GM18502 (cell line): ENCODE measurements around the gene CAPN13.
"Not testable (repeated sequence)": the region's sequence is repeated elsewhere in the genome, so short reads cannot be mapped to it uniquely, and the experiment has no call there.

Experiments used
- ATAC-seq: cut with Tn5 transposase; IDR thresholded peaks from one replicate; pipeline ENCODE4 v1.9.1; 2021; ENCODE audit warnings: mild to moderate bottlenecking; ENCODE audit not compliant: unreplicated experiment, poor library complexity

Gene CAPN13

DNA sequence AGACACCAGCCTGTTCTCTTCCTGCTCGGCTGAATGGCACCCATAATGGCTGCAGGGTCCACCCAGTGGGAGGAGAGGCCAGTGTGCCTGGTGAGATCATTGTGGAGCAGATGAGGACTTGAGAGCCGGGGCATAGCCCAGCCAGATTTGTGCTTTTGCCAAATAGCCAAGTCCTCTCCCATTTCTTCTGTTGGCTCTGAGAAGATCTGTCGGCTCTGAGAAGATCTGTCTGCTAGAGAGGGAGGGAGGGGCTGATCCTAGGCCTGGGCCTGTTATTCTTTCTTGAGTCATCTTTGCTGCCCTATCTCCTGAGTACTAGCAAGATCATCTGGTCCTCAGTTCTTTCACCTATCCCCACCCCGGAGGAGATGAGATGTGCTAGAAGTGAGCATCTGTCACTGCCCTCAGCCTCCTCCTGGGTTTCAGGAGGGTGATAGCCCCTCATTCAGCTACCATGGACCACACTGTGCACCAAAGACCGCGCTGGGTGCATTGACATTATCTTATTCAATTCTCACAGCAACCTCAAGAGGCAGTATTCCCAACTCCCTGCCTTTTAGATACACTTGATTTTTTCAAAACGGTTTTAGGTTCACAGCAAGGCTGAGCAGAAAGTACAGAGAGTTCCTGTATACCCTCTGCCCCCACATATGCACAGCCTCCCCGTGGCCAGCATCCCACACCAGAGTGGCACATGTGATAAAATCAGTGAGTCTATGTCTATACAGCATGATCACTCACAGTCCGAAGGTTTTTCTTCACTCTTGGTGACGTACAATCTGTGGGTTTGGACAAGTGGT, 98.6 kb downstream of the CAPN13 start:
- ATAC-seq = no peak

GRCh38 chr2:30707304-30707903, 99.8 kb downstream of the CAPN13 start:
- no peak for ATAC-seq

DNA sequence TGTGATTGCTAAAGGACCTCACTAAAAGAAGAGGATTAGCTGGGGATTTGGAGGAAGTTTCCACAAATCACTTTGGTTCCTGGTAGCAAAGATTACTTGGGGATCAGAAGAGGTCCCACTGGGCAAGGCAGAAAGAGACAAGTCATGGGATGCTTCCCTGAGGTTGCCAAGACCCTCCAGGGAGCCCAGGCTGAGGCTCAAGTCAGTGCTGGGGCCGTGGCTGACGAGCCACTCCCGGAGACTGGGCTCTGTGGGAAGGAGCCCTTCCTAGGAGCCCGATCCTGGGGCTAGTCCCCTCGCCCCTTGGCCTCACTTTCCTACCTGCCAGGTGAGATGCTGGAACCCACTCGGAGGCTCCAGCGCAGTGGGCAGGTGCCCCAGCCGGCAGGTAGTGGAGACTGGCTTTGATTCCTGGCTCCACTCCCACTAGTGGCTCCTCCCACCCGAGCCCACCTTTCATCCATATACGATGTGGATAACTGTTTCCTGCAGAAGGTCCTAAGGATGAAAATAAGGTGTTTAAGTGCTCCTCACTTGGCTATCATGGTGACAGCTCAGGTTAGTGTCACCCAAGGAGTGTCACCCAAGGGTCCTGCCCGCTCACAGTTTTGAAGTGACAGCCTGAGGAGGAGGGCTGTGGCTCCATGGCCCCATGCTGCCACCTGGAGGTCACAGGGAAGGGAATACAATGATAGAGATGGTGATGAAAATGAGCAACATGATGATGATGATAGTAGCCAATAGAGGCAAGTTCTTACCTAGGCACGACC, 100.5 kb downstream of the CAPN13 start:
- ATAC-seq = no peak

GRCh38 chr2:30705711-30706533, 101.3 kb downstream of the CAPN13 start:
- no peak for ATAC-seq

GRCh38 chr2:30705056-30705455, 102.2 kb downstream of the CAPN13 start:
- ATAC-seq = no peak

DNA sequence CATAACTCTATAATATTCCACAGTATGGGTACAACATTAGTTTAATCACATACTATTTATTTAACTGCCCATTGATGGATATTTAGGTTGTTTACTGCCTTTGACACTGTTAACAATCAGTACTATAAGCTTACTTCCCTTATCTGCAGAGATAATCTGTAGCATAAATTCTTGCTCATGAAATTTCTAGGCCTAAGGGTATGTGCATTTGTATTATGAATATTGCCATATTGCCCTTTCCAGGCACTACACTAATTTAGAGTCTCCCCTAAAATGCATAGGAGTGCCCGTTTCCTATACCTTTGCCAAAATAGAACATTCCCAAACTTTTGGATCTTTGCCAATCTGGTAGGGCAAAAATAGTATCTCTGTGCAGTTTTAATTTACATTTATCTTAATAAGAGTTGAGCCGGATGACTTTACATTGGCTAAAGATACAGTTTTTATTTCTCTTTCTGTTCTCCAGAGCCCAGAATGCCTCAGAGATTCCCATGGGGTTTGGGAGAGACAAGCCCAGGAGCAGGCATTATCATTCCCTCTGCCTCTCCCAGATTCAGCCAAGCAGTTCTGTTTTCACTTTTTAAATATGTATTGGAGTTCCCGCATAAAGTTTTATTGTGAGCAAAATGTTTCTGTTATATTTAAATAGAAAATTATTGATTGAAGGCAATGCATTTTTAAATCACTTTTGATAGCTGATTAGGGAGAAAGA, 102.8 kb downstream of the CAPN13 start:
- no peak for ATAC-seq

GRCh38 chr2:30702694-30703093, 104.6 kb downstream of the CAPN13 start:
- no peak for ATAC-seq

DNA sequence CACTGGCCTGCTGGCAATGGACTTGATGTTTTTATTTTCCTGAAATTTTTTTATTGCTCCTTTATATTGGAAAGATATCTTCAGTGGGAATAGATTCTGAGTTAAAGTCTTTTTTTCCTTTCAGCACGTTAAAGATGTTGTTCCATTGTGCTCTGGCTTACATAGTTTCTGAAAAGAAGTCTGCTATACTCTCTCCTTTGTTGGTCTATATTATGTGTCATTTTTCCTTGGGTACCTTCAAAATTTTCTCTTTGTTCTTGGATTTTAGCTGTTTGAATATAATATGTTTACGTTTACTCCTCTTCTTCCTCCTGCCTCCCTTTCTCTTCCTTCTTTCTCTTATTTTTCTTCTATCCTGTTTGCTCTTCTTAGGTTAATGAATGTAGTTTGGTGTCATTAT, 105.5 kb downstream of the CAPN13 start:
- ATAC-seq = no peak

DNA sequence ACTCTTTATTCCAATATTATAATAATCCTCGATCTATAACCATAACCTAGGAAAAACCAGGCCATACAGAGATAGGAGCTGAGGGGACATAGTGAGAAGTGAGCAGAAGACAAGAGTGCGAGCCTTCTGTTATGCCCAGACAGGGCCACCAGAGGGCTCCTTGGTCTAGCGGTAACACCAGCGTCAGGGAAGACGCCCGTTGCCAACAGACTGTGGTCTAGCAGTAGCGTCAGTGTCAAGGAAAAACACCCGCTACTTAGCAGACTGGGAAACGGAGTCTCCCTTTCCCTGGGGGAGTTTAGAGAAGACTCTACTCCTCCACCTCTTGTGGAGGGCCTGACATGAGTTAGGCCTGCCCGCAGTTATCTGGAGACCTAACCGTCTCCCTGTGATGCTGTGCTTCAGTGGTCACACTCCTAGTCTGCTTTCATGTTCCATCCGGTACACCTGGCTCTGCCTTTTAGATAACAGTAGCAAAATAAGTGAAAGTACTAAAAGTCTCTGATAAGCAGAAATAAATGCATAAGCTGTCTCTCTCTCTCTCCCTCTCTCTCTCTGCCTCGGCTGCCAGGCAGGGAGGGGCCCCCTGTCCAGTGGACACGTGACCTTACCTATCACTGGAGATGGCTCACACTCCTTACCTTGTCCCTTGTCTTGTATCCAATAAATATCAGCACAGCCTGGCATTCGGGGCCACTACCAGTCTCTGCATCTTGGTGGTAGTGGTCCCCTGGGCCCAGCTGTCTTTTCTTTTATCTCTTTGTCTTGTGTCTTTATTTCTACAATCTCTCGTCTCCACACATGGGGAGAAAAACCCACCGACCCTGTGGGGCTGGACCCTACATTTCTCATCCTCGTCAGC, 109.8 kb downstream of the CAPN13 start:
- not testable (repeated sequence) for ATAC-seq

- ATAC-seq = no peak
Observed at GRCh38 chr2:30695749-30696148, 111.5 kb downstream of the CAPN13 start.

DNA sequence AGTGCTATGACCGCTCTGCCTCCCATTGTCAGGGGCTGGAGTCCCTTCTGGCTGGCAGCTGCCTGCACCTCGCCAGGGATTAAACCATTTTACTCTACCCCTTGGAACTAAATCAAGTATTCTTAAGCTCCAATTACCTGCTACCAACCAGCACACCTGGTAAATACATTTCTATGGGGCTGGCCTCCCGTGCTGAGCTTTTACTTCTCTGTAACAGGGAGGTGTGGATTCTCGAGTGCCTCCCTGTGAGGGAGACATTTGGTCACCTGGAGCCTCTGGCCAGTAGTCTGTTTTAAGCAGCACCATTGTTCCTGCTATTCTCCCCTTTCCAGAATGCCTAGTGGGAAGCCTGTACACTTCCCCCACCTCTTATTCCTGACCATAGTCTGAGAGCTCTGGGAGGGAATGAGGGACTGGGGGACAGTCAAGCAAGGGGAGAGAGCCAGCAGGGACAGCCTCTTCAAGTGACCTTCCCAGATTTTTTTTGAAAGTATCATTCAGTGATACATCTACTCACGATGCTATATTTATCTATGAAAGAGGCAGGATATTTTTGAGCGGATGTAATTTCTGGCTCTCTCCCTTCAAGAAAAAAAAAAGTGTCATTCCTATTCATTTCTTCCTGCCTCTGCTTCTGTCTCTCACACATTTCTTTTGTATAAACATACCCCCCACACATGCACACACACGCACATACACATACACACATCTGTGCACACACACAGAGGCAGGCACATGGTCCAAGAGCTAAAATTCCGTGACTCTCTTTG, 112.8 kb downstream of the CAPN13 start:
- ATAC-seq = no peak

DNA sequence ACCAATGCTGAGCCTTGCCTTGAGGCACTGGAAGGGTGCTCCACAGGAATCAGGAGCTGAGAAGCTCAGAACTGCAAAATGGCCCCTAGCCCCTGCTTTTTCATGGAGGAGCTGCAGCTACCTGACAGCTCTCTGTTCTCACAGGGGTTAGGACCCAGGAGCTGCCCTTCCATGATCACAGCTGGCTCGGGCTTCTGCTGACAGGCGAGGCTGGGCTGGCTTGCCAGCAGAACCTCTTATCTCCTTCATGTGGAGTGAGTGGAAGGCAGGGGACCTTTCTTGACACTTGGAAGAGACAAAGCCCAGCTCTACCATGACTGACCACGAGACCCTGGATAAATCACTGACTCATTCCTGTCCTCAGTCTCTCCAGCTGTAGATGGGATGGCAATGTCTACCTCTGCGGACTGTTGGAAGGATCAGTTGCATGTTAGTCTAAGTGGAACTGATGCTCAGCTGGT, 113.4 kb downstream of the CAPN13 start:
- no peak for ATAC-seq

DNA sequence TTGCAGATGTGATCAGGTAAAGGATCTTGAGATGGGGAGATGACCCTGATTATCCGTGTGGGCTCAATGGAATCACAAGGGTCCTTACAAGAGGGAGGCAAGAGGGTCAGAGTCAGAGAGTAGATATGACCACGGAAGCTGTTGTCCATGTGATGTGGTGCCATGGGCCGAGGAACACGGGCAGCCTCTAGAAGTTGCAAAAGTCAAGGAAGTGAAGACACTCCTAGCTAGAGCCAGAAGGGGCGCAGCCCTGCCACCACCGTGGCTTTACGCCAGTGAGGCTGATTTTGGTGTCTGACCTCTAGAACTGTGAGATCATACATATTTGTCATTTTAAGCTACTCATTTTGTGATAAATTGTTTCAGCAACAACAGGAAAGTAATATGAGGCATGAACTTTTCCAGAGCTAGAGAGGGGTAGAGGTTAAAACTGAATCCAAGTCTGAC, 114.4 kb downstream of the CAPN13 start:
- ATAC-seq = no peak

DNA sequence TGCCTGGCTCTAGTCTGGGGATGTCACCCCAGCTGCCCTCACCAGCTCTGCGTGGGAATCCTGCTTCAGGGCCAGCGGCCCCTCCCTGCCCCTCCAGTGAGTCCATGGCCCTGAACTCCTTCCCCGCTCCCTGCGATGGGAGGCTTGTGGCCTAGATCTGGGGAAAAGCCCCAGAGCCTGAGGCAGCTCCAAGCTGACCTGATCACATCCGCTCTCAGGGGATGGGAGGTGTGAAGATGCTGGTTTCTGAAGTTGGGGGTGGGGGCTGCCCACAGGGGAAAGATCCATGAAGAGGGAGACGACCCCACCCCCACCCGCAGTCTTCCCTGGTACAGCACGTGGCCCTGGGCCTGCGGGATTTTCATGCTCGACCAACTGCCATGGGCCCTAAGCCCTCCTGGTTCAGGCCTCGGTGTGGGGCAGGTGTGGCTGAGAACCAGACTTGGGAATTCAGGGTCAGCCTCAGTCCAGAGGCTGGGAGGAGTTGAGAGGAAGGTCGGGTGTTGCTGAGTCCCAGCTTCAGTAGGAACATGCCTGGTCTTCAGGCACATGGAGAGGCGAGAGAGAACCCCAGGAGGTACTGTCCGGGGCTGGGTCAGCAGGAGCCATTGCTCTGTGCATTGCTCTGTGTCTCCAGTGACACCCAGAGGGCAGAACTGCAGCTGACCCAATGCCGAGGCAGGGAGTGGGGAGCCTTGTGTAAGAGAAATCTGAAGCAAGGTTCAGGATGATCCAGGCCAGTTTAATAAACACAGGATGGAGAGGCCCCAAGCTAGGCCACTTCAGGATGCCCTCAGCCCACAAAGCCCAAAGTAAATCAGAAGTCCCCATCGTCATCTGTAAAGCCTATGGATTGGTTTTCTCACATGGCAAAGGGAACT, 115.1 kb downstream of the CAPN13 start:
- no peak for ATAC-seq

DNA sequence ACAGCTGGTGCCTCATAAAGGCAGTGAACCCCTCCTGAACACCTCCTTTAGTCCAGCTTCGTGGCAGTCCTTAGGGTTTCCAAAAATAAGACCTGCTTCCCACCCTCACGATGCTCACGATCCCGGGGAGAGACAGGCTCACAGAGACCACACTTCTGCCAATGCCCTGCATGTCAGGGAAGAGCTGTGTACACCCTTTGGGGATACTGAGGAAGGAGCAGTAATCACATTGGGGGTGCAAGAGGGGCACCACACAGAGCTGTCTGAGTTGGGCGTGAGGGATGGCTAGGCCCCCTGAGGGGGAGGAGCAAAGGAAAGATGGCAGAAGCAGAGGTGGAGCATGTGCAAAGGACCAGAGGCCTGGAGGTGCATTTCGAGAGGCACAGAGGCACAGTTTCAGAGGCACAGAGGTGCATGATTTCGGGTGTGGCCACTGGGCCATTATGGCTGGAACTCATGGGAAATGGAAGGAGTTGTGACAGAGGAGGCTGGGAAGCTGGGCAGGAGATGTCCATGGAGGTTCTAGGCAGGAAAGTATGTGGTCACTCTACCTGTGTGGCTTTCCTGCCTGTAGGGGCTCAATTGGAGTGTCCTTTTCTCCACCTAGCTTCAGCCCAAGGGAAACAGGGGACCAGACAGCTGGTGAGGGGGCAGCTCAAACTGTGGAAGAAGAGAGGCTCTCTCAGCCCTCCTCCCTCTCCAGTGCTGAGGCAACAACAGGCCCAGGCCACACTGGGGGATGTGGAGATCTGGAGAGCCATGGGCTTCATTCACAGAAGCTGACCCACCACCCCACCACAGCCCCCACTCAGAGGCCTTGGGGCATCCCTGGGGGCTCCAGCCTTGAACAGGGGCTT, 115.9 kb downstream of the CAPN13 start:
- no peak for ATAC-seq

- no peak for ATAC-seq
Observed at GRCh38 chr2:30690126-30690561, 117.1 kb downstream of the CAPN13 start.
